GM21423 (cell line): ENCODE measurements around the gene SGTA.

Experiments used
- ATAC-seq: cut with Tn5 transposase; IDR thresholded peaks from one replicate; pipeline ENCODE4 v1.9.1; 2021; ENCODE audit warnings: mild to moderate bottlenecking, moderate library complexity; ENCODE audit not compliant: unreplicated experiment

SGTA gene

DNA sequence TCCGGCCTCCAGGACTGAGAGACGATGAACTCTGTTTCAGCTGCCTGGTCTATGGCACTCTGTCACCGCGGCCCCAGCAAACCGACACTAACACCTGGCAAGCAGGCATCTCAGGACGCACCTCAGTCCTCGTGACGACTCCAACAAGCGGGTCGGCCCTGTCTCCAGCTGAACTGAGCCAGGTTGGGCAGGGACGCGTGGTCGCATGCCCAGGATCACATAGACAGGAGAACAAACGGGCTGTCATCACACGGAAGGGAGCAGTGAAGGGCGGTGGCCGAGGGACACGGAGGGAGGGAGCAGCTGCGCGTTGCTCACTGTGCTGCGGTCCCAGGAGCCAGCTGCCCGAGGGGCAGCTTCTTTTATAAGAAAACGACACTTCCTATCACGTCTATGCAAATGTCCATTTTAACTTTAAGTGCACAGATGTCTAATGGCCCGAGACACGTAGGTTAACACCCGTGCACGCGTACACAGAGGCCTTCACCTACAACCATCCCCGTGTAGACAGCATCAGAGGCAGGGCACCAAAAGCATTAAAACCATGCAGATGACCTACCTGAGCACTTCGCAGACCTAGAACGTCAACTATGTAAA is 8.9 kb downstream of the SGTA start:
- ATAC-seq, result no peak

DNA sequence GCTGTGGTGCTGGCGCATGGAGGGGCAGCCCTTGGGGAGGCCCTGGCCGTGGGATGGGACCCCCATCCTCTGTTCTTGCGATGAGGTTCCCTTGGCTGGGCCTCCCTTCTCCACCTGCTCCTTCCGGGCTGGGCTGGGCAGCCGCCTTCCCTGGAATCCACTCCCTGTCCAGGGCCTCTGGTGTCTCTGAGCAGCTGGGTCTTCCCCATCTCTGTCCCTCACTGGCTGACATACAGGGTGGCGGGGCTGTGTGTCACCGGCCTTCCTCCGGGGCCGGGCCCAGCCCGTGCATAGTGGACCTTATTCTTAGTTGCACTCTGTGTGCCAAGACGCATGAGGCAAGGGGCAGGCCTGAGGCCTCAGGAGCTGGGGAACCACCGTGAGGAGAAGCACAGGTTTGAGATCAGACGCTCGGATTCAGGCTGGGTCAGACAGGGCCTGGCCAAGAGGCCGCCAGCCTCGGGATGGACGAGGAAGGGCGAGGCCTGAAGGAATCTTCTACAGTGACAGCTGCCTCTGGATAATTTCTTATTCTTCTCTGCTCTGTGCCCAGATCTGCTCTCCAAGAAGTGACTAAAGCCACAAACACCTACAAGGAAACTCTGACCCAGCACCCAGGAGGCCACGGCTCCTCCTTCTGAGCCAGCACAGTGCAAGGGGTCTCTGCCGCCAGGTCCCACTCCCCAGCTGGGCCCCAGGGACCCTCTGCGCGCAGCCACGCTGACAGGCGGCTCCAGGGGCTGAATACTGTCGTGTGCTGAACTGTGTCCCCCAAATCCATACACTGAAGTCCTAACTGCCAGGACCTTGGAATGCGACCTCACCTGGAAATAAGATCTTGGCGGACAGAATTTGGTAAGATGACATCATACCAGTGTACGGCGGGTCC is 11.0 kb downstream of the SGTA start:
- no peak for ATAC-seq

DNA sequence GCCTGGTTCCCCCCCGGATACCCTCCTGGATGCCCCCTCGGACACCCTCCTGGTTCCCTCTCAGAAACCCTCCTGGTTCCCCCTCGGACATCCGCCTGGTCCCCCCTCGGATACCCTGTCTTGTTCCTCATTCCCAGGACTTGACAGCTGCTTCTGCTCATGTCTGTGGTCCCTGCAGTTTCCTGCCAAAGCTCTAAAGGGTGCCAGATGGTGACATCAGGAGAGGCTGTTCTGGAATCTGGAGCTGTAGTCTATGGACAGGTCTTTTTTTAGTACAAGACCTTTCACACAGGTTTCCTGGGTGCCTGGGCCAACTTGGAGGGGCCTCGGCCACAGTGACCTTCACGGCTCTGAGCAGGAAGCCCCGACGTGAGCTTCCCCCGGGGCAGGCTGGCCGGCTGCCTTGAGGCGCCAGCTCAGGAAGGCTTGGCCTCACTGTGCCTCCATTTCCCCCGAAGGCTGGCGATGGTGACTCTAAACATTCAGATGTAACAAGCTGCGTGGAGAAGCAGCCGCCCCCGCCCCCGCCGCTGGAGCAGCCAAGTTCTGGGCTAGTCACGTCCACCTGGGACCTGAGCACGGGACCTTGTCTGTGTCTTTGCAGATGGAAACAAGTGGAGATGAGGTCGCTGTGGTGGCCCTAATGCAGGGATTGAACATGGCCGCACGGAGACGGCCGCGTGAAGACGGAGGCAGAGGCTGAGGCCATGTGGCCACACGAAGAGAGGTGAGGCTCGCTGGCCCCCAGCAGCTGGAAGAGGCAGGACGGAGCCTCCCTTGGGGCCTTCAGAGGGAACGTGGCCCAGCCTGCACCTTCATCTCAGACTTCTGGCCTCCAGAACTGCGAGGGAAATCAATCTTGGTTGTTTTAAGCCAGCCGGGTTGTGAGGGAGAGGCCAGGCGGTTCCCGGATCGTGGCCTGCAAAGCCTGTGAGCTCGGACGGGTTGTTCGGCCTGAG is 12.7 kb downstream of the SGTA start:
- no peak for ATAC-seq

DNA sequence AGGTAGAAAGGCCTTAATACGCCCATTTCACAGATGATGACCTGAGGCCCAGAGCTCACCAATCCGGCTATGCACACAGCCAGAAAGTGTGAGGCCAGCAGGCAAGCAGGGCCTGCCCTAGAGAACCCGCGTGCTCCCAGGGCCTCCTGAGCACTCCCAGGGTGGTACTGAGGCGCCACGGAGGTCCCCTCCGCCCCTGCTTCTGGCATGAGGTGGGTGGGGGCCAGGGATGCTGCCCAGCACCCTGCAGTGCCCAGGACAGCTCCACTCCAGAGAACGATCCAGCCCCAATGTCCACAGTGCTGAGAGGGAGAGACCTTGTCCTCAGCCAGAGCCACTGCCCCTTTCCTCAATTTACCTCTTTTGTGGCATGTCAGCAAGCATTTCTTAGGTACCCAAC is 13.9 kb downstream of the SGTA start:
- ATAC-seq, result no peak

DNA sequence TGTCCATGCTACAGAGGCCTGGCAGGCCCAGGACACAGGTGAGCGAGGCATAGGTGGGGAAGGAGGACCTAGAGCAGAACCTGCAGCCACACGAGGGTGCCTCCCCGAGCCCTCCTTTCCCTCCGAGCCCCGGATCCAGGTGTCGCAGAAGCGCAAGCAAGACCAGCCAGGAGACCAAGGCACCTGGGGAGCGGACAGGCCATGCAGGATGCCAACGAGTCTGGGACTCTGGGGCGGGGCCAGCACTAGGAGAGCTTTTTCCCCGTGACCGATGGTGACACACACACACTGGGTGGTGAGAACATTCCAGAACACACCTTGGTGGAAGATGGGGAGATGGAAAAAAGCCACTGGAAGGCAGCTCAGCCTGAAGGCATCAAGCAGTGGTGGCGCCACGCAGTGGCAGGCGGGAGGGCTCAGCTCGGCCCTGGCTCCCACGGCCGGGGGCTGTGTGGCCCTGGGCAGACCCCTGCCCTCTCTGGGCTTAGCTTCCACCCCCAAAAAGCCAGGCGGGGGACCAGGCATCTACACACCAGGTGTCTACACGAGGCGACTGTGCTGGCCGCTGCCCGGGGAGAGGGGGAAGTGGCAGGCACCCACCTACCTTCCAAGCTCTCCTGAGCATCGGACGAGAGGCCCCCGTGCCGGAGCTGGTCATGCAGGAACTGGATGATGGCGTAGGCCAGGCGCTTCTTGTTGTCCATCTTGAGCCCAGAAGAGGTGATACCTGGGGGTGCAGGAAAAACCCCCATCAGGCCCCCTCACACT is 14.5 kb downstream of the SGTA start:
- no peak for ATAC-seq

DNA sequence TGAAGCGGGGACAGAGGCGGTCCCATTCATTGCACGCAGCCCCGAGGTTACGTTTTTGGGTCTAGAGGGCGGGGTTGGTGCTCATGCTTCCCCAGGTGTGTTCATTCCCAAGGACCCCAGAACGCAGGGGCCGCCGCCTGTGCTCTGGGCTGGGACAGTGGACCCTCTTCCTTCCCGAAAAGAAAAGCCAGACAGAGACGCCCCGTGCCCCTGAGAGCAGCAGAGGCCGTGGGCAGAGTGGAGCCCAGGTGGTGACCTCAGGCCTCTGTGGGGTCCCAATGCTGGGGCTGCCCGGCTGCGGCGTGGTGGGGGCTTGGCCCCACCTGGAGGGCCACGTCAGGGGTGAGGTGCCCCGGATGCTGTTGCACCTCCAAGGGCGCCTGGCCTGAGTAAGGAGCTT is 15.4 kb downstream of the SGTA start:
- ATAC-seq, result no peak

DNA sequence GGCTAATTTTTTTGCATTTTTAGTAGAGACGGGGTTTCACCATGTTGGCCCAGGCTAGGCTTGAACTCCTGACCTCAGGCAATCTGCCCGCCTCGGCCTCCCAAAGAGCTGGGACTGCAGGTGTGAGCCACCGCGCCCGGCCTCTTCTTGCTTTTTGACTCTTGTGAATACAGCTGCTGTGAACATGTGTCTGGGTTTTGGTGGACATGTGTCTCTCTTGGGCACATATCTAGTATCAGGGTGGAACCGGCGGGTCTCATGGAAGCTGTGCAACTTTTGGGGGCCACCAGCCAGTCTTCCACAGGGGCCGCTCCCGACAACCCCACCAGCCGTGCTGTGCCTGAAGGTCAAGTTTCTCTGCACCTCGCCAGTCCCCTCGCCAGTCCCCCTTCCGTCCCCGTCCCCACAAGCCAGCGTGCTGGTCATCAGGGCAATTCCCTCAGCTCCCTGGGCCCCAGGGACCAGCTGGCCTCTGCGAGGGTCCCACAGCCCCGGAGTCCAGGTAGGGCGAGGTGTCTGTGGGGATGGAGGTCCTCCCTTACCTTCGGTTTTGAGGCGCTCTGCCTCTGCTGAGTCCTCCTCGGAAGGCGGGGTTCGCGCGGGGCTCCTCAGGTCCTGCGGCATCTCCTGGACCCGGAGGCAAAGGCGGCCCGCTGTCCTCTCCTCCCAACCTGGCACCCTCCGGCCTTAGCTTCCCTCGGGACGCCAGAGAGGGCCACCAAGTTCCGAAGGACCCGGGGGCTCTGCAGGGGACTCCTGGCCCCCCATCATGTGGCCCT is 16.3 kb downstream of the SGTA start:
- no peak for ATAC-seq

DNA sequence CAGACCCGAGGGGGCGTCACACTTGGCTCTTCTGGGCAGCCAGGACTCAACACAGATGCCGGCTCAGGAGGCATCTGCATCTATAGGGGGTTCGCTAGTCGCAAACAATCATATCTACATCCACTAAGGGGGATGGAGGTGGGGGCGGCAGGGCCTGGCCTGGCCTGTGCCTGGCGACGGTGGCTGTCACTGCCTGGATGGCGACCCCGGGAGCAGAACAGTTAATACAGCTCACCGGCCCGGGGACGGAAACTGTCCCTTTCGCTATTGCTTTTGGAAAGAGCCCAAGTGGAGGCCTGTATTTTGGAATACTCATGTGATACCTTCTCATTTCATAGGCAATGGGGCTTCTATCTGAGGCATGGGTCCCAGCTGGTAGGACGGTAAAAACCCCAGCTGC is 17.7 kb downstream of the SGTA start:
- ATAC-seq, result no peak

DNA sequence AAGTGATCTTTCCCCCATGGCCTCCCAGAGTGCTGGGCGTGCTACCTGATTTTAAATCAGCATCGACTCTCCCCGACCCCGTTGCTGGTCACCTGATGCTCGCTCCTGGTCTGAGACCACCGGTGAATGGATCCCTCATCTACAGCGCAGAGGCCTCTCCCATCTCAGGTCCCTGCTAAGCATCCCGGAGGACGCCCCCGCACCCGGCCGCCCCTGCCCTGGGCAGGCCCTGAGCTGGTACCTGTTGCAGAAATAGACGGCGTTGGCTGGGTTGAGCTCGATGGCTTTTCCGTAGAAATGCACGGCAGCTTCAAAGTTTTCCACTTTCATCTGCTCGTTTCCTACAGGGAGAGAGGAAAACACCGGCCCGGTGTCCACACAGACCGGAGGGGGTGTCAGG is 18.1 kb downstream of the SGTA start:
- no peak for ATAC-seq

DNA sequence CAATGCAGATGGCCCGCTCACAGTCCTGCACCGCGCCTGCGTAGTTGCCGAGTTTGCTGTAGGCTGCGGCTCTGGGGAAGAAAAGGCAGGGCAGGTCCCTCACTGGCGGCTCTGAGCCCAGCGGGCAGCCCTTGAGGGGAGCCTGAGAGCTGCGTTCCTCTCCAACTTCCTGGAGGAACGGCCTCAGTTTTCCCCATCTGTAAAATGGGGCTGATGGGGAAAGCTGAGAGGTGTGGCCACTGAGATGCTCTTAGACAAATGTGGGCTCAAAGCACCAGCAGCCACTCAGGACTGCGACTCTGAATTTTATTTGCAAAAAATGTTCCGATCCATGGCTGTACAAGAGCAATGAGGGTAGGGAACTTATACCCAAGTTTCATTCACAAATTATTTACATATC is 19.4 kb downstream of the SGTA start:
- no peak for ATAC-seq

DNA sequence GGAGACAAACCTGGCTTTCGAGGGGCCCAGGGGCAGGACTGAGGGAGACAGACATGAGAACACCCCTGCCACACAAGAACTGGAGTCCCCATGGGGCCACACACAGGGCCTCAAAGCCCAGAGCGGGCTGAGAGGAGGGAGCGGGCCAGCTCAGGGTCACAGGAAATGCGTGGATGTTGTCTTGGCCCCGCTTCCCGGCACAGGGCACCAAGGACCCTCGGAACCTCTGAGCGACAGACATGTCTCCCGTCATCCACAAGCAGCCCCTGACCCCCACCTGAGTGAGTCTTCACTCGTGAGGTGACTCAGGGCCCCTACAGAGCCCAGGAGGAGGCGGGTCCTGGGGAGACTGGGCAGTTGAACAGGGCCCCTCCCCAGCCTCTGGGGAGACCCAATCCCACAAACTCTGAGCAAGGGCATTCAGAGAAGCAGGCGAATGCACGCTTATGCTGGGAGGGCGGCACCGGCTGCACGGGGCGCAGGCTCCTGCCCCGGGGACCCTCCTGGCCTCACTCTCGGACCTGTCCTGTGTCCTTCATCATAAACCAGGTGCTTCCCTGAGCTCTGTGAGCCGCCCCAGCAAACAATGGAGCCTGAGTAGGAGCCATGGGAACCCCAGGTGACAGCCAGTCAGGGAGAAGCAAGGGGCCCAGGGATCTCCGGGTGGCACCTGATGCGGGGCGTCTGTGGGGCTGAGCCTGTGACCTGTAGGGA is 20.1 kb downstream of the SGTA start:
- ATAC-seq, result no peak

DNA sequence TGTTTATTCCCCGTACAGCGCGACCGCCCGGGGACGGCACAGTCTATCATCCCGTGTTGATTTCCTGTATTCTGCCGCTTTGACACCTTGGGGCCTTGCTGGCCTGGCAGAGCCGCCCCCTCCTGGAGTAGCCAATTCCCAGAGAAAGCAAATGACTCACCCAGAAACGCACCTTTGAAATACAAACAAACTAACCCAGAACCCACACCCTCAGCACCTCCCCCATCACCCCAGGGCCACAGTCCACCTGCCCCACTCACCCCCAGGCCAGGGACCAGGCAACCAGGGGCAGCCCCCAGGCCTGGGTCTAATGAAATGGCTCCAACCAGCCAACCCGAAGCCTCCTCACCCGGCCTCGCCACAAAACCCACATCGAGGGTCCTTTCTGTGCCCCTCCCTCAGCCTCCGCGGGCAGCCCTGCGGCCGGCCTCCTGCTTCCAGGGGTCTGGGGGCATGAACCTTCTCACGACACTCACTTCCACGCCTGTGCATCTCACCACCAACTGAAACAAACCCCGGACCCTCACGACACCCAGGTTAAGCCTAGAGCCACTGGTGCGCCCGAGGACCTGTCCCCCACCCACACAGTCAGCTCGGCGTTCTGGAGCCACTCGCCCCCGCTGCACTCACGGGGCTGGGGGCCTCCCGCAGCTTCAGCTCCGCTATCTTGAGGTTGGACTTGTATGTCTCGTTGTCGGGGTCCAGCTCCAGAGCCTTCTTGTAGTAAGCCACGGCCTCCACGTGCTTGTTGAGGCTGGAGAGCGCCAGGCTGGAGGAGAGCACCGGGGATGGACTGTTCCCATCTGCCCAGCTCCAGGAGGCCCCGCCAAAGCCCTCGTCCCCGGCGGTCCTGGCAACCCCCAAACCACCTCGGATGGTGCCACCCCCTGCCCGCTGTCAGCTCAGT is 20.9 kb downstream of the SGTA start:
- no peak for ATAC-seq

DNA sequence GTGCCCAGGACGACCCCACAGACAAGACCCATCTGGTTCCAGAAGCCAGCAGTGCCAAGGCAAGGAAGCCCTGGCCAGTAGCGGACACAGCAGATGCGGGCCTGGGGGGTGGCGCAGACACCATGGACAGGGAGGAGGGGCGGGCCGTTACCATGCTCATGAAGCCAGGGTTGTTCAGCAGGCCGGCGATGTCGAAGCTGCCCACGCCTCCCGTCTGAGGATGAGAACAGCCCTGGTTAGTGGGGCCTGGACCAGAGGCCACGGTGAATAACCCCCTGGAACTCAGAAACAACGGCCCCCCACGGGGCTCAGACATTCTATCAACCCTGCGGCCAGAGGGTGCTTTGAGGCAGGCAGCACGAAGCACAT is 21.8 kb downstream of the SGTA start:
- no peak for ATAC-seq

DNA sequence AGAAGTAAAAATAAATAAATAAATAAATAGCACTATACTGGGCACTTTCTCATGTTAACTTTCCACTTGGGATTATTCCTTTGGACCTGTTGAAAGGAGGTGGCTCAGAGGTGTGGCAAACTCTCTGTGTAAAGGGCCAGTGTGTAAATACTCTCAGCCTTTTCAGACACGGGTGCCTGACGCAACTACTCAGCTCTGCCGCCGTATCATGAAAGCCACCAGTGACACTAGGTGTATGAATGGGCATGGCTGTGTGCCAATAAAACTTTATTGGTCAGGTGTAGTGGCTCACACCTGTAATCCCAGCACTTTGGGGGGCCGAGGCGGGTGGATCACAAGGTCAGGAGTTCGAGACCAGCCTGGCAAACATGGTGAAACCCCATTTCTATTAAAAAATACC is 23.1 kb downstream of the SGTA start:
- no peak for ATAC-seq

DNA sequence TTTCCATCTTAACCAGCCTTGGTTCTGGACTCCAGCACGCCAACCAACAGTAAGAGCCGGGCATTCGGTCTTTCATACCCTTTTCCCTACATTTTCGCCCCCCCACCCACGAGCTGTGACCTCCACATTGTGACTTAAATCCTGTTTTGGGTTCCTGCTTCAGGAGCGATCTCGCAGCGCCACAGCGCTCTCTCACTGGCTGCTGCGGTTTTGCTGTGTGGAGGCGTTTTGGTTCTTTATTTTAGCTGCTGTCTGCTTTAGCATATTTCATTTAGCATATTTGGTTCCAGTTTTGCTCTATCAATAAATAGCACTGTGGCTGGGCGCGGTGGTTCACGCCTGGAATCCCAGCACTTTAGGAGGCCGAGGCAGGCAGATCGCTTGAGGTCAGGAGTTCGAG is 23.7 kb downstream of the SGTA start:
- ATAC-seq, result no peak

DNA sequence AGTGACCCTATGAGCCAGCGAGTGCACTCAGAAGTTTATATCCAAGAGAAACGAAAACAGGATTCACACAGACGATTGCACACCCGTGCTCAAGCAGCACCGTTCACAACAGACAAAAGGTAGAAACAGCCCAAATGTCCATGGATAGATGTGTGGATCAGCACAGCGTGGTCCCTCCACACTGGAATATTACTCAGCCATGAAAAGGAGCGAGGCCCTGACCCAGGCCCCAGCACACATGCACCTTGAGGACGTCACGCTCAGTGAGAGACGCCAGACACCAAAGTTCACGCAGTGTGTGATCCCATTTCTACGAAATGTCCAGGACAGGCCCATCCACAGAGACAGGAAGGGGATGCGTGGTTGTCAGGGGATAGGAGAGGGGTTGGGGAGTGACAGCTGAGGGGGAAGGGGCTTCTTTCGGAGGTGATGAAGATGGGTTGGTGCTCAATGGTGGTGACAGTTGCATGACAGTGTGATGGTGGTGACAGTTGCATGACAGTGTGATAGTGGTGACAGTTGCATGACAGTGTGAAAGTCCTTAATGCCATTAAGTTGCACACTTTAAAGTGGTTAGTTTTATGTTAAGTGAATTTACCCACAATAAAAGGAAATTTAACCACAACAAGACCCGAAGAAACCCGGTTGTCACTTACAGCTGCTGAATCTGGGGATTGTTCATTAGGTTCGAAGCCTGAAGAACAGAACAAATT is 24.3 kb downstream of the SGTA start:
- no peak for ATAC-seq

DNA sequence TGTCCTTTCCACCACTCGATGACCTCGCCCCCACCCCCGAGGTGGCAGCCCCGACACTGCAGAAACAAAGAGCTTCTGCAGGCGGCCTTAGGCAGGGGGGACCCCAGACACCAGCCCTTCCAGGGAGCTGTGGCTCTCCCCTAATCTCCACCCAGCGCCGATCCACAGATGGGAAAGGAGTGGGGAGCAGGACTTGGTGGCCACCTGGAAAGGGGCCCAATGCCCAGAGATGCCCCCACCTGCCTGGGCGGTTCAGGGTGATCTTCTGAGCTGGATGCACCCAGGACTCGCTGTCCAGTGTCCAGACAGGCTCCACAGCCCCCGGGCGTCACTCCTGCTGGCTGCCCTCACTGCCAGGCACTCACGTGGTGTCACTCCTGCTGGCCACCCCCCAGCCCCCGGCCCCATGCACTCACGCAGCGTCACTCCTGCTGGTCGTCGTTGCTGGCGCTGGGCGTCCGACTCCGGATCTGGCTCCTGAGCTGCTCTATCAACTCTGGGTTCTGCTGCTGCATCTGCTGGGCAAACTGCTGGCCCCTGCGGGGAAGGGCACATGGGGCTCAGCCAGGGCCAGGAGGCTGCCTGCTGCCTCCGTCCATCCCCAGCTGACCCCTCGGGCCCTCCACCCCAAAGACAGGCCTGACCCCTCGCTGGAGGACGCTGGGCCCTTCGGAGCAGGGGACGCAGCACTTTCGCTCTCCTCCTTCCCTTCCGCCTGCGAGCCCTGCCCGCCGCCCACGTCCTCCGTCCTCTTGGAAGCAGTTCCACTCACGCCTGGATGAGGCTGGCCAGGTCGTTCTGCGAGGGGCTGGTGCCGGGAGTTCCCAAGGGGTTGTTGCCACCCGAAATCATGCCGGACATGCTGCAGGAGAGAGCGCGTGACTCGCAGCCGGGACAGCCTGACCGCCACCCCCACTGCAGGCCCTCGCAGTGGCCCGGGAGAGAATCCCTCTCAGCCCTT is 25.9 kb downstream of the SGTA start:
- ATAC-seq, result no peak
